Measurements from ENCODE around the gene PARK7.

The PARK7 gene

DNA sequence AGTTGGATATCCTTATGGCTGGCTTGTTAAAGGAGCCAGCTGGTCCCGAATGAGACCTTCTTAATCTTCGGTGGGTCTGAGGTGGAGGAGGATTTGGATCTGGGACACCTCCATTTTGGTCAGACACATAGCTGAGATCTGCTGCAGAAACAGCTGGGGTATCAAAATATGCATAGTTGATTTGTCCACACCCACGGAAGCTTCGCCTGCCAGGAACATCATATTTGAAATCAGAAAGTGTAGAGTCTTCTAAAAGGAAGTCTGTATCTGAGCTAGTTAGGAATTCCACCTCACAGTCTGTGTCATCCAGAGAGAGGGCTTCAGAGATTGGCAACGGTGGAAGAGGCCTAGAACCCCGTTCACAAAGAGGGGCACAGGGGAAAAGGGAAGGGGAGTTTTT lies 52.3 kb downstream of the PARK7 start:
- Histone ChIP-seq H3K9ac (no peak overlapping the region), H3K4me1 (ENCODE audit: low read depth, poor library complexity, severe bottlenecking) (peaks cover 3% of the 10 kb centered on the region), H2AFZ (ENCODE audit: low read depth) (no peak overlapping the region), H3K4me2 (no peak overlapping the region), H3K27ac (no peak overlapping the region), H3K4me3 (IDR thresholded peaks at IDR 0.05; ENCODE audit: insufficient read depth, low read depth, low read length) (no peak overlapping the region), H4K20me1 (ENCODE audit: insufficient read depth) (no peaks in the 10 kb centered on the region), H3K36me3 (ENCODE audit: insufficient read depth) (no peaks in the 10 kb centered on the region), H3K79me2 (ENCODE audit: insufficient read depth, low read depth) (no peaks in the 10 kb centered on the region), H3K27me3 (ENCODE audit: insufficient read depth, low read depth) (no peaks in the 10 kb centered on the region)
- TF ChIP-seq, protein P1, sequence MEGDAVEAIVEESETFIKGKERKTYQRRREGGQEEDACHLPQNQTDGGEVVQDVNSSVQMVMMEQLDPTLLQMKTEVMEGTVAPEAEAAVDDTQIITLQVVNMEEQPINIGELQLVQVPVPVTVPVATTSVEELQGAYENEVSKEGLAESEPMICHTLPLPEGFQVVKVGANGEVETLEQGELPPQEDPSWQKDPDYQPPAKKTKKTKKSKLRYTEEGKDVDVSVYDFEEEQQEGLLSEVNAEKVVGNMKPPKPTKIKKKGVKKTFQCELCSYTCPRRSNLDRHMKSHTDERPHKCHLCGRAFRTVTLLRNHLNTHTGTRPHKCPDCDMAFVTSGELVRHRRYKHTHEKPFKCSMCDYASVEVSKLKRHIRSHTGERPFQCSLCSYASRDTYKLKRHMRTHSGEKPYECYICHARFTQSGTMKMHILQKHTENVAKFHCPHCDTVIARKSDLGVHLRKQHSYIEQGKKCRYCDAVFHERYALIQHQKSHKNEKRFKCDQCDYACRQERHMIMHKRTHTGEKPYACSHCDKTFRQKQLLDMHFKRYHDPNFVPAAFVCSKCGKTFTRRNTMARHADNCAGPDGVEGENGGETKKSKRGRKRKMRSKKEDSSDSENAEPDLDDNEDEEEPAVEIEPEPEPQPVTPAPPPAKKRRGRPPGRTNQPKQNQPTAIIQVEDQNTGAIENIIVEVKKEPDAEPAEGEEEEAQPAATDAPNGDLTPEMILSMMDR (conservative IDR thresholded peaks at IDR 0.05; ENCODE audit: low read depth, low read length), result no peak

DNA sequence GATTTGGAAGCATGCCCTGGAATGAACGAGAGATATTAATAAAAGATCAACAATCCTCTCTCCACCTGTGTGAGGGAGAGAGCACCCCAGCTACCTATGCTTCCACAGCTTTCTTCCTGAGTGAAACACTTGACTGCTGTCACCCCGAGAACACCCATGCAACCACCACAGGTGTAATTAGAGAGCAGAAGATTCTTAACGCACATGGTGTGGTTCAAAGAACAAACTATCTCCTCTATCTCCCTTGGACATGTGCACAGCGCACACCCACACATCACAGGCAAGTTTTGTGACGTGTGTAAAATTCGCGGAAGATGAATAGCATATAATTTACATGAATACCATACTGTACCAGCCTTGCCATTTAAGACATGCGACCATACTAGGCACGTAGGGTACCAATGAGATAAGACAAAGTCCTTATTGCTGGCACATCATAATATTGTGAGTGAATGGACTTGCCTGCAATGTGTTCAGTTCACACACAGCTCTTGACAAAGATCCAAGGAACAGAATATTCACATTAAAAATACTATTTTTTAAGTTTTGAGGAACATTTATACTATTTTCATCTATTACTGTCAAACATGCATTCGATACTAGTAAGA lies 53.0 kb downstream of the PARK7 start:
- TF ChIP-seq, protein P1 (conservative IDR thresholded peaks at IDR 0.05; ENCODE audit: low read depth, low read length), result no peak
- no peaks in the 10 kb centered on the region for H3K79me2 ChIP-seq (ENCODE audit: insufficient read depth, low read depth)
- no peak overlapping the region for H3K4me2 ChIP-seq

DNA sequence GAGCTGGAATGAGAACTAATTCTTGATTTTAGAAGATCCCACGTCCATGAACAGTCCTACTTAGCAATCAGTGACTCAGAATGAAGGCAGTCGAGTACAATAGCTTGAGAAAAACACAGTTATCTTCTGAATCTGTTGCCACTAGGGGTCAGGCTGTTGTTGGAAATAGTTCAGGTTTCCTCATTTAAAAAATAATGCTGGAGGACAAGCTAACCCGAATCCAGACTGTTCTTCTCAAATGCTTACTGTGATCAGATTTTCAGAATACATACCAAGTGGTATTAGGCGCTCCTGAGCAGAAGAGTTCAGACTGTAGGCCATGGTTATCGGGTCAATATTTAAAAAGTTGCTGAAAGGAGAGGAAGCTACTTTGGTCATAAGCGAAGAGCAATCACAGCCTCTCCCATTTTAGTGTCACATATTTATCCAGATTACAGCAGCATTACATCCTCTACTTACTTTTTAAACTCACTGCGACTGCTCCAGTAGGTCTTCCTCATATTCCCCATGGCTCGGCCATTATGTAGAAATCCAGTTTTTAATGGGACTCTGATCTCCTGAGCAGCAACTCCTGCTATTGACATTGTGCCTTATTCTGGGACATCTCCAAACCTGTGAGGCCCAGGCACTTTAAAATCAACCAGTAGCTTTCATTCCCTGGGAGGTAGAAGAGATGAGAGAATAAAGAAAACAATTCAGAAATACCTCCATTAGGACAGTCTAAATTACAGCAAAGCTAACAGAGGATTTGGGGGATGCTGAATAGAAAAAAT lies 53.7 kb downstream of the PARK7 start:
- TF ChIP-seq, protein P1 (conservative IDR thresholded peaks at IDR 0.05; ENCODE audit: low read depth, low read length), result peak; percentile 75
- Histone ChIP-seq H3K27me3 (ENCODE audit: insufficient read depth, low read depth) (no peaks in the 10 kb centered on the region), H3K36me3 (ENCODE audit: insufficient read depth) (no peaks in the 10 kb centered on the region), H3K4me2 (no peak overlapping the region), H3K9ac (no peak overlapping the region), H3K27ac (no peak overlapping the region), H3K79me2 (ENCODE audit: insufficient read depth, low read depth) (no peaks in the 10 kb centered on the region), H3K4me1 (ENCODE audit: low read depth, poor library complexity, severe bottlenecking) (peaks cover 3% of the 10 kb centered on the region), H3K4me3 (IDR thresholded peaks at IDR 0.05; ENCODE audit: insufficient read depth, low read depth, low read length) (no peak overlapping the region), H2AFZ (ENCODE audit: low read depth) (no peak overlapping the region), H4K20me1 (ENCODE audit: insufficient read depth) (no peaks in the 10 kb centered on the region)

More for the DNA sequence above, 53.0 kb downstream of the PARK7 start:
- Histone ChIP-seq H3K36me3 (ENCODE audit: insufficient read depth) (no peaks in the 10 kb centered on the region), H2AFZ (ENCODE audit: low read depth) (no peak overlapping the region), H3K4me1 (ENCODE audit: low read depth, poor library complexity, severe bottlenecking) (peaks cover 3% of the 10 kb centered on the region), H3K9ac (no peak overlapping the region), H3K4me3 (IDR thresholded peaks at IDR 0.05; ENCODE audit: insufficient read depth, low read depth, low read length) (no peak overlapping the region), H3K27me3 (ENCODE audit: insufficient read depth, low read depth) (no peaks in the 10 kb centered on the region), H3K27ac (no peak overlapping the region), H4K20me1 (ENCODE audit: insufficient read depth) (no peaks in the 10 kb centered on the region)

DNA sequence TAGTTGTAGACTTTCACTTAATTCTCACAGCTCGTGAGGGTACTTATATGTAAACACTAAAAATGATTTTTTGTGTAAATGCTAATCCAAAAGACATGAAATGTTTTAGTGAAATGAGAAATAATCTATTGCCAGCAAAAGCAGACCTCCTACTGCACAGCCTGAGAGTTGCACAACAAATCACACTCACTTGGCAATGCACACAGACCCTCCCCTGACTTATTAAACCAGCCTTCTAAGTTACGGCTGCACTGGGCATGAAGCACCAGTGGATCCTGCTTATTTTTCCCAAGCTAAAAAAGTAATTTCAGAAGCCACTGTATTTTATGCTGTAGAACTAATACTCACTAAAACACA lies 54.3 kb downstream of the PARK7 start:
- TF ChIP-seq, protein P1 (conservative IDR thresholded peaks at IDR 0.05; ENCODE audit: low read depth, low read length), result no peak
- H3K4me3 ChIP-seq (IDR thresholded peaks at IDR 0.05; ENCODE audit: insufficient read depth, low read depth, low read length), result no peak overlapping the region
- H4K20me1 ChIP-seq (ENCODE audit: insufficient read depth), result no peaks in the 10 kb centered on the region
- no peaks in the 10 kb centered on the region for H3K27me3 ChIP-seq (ENCODE audit: insufficient read depth, low read depth)
- no peak overlapping the region for H3K9ac ChIP-seq
- no peak overlapping the region for H3K4me2 ChIP-seq
- H2AFZ ChIP-seq (ENCODE audit: low read depth), result no peak overlapping the region
- H3K4me1 ChIP-seq (ENCODE audit: low read depth, poor library complexity, severe bottlenecking), result peaks cover 3% of the 10 kb centered on the region
- no peak overlapping the region for H3K27ac ChIP-seq
- H3K79me2 ChIP-seq (ENCODE audit: insufficient read depth, low read depth), result no peaks in the 10 kb centered on the region
- H3K36me3 ChIP-seq (ENCODE audit: insufficient read depth), result no peaks in the 10 kb centered on the region

Data from KMS-11 (cell line).